MCF 10A (cell line): ENCODE measurements around the gene PTGS2. TPM values are rescaled to one million over a fixed set of nuclear protein-coding genes. Genes with fewer than 3 reads are reported as not detected.

ENCODE experiments used
- BruUV-seq: library from RNA; stranded (reverse); fragments of 400-500 nt; replicated peaks from 2 replicates; lab custom pipeline; 2021; lab: Mats Ljungman, UMichigan
- CTCF ChIA-PET: fragments of 300-600 bp; sonication (Branson Sonifier 250); formaldehyde crosslinking; extraction: SDS; loops from one replicate; lab custom pipeline; 2021; ENCODE audit warnings: antibody characterized with exemption, inconsistent platforms; lab: Yijun Ruan, JAX
- POLR2A ChIA-PET: fragments of 300-600, 350-650 bp; sonication (Branson Sonifier 250); formaldehyde crosslinking; extraction: SDS; loops from one replicate; lab custom pipeline; 2020; ENCODE audit warnings: antibody characterized with exemption, inconsistent platforms; lab: Yijun Ruan, JAX
- DNase-seq: peaks from one replicate; pipeline ENCODE4 v3.0.0-alpha.2; 2018; ENCODE audit not compliant: unreplicated experiment
- H3K27ac Mint-ChIP-seq: one replicate; pipeline ENCODE4 v1.8.0; 2022; ENCODE audit warnings: mild to moderate bottlenecking, low read depth, mixed read lengths; ENCODE audit not compliant: unreplicated experiment
- H3K27me3 Mint-ChIP-seq: one replicate; pipeline ENCODE4 v1.8.0; 2022; ENCODE audit warnings: mixed read lengths; ENCODE audit not compliant: insufficient read depth, unreplicated experiment
- H3K36me3 Mint-ChIP-seq: one replicate; pipeline ENCODE4 v1.8.0; 2022; ENCODE audit warnings: mild to moderate bottlenecking, moderate library complexity, mixed read lengths; ENCODE audit not compliant: insufficient read depth, unreplicated experiment
- H3K4me1 Mint-ChIP-seq: one replicate; pipeline ENCODE4 v1.8.0; 2022; ENCODE audit warnings: mixed read lengths; ENCODE audit not compliant: insufficient read depth, unreplicated experiment
- H3K4me3 Mint-ChIP-seq: one replicate; pipeline ENCODE4 v1.8.0; 2022; ENCODE audit warnings: mild to moderate bottlenecking, moderate library complexity, mixed read lengths; ENCODE audit not compliant: unreplicated experiment
- H3K9me3 Mint-ChIP-seq: one replicate; pipeline ENCODE4 v1.8.0; 2022; ENCODE audit warnings: mixed read lengths; ENCODE audit not compliant: unreplicated experiment
- intact Hi-C: fragments of 100-400 bp; cut with micrococcal nuclease; formaldehyde crosslinking; loops from 2 replicates; pipeline ENCODE4 v1.14.1; 2022
- total RNA-seq: library from RNA; stranded (reverse); gene quantifications from 2 replicates; pipeline ENCODE4 v1.2.3, GENCODE V29; 2022
- TF ChIP-seq, protein P1 (sequence below): fragments of 200-600 bp; IDR thresholded peaks from one replicate; pipeline ENCODE4 v1.8.0; 2022; ENCODE audit warnings: antibody characterized with exemption, mild to moderate bottlenecking; ENCODE audit not compliant: unreplicated experiment

The PTGS2 gene
- total RNA-seq, 1 experiment from 2014 or later: 17.6 TPM

DNA sequence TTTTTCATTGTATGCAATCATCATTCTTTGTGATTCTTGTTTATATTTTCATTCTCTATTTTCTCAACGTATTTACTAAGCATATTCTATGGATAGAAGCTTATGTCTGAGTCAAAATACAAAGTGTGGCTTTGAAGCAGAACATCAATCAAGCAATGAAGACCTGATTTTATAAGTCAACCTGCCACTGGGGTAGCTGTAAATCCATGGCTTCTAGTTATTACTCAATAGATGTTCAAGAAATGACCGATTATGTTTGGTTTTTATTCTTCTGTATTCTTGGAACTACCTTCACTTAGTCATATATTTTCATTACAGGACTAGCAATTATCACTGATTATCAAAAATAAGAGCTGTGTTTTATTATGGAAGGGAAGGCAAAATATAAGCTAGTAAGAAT, 20.5 kb upstream of the PTGS2 start:
- no peak for DNase-seq
- POLR2A ChIA-PET: interaction anchor here (0.6 to 1.2 kb wide), 3 partner anchors 15 to 1009 kb away, joined by 3 to 4 read pairs (median 3); no protein-coding TSS in a partner anchor
- TF ChIP-seq, protein P1, sequence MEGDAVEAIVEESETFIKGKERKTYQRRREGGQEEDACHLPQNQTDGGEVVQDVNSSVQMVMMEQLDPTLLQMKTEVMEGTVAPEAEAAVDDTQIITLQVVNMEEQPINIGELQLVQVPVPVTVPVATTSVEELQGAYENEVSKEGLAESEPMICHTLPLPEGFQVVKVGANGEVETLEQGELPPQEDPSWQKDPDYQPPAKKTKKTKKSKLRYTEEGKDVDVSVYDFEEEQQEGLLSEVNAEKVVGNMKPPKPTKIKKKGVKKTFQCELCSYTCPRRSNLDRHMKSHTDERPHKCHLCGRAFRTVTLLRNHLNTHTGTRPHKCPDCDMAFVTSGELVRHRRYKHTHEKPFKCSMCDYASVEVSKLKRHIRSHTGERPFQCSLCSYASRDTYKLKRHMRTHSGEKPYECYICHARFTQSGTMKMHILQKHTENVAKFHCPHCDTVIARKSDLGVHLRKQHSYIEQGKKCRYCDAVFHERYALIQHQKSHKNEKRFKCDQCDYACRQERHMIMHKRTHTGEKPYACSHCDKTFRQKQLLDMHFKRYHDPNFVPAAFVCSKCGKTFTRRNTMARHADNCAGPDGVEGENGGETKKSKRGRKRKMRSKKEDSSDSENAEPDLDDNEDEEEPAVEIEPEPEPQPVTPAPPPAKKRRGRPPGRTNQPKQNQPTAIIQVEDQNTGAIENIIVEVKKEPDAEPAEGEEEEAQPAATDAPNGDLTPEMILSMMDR: no peak
- Mint-ChIP-seq H3K4me3 (no peak overlapping the region), H3K9me3 (no peaks in the 10 kb centered on the region), H3K27me3 (no peaks in the 10 kb centered on the region), H3K27ac (no peak overlapping the region), H3K4me1 (no peaks in the 10 kb centered on the region), H3K36me3 (no peaks in the 10 kb centered on the region)
- CTCF ChIA-PET: interaction anchor here (1.0 to 2.1 kb wide), 6 partner anchors 14 to 288 kb away, joined by 3 to 7 read pairs (median 4); no protein-coding TSS in a partner anchor
- intact Hi-C loops: no loop called here
- BruUV-seq: no TSS peak

DNA sequence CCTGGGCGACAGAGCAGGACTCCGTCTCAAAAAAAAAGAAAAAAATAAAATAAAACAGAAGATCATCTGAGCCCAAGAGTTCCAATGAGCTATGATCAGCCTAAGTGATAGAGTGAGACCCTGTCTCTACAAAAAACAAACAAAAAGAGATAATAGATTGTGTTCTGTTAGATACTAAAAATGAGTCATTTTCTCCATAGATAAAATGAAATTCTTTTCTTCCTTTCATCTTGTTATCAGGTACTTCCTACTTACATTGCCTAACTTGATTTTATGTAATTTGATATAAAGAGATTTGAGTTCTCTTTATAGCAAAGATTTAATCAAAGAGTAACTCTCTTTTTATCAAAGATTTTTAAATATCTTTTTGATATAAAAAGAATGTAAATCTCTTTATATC, 19.3 kb upstream of the PTGS2 start:
- H3K9me3 Mint-ChIP-seq: no peaks in the 10 kb centered on the region
- no peaks in the 10 kb centered on the region for H3K27me3 Mint-ChIP-seq
- TF ChIP-seq, protein P1: no peak
- no peak overlapping the region for H3K27ac Mint-ChIP-seq
- POLR2A ChIA-PET: interaction anchor here (0.8 kb wide), 1 partner anchor 15 kb away, joined by 4 read pairs; no protein-coding TSS in a partner anchor
- intact Hi-C loops: no loop called here
- BruUV-seq: no TSS peak
- H3K36me3 Mint-ChIP-seq: no peaks in the 10 kb centered on the region
- H3K4me3 Mint-ChIP-seq: no peak overlapping the region
- DNase-seq: no peak
- CTCF ChIA-PET: interaction anchor here (0.7 to 2.4 kb wide), 3 partner anchors 13 to 287 kb away, joined by 3 to 10 read pairs (median 3); no protein-coding TSS in a partner anchor
- H3K4me1 Mint-ChIP-seq: no peaks in the 10 kb centered on the region

DNA sequence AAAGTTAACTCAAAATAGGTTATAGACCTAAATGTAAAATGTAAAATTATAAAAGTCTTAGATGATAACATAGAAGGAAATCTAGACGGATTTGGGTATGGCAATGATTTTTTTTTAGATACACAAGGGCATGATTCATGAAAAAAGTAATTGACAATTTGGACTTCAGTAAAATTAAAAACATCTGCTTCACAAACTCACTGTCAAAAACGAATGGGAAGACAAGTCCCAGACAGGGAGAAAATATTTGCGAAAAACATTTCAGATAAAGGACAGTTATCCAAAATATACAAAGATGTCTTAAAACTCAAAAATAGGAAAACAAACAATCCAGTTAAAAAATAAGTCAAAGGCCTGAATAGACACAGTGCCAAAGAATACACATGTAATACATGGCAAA, 9.7 kb upstream of the PTGS2 start:
- intact Hi-C loops: no loop called here
- no TSS peak for BruUV-seq
- H3K4me1 Mint-ChIP-seq: no peaks in the 10 kb centered on the region
- POLR2A ChIA-PET: interaction anchor here (0.7 kb wide), 1 partner anchor 29 kb away, joined by 5 read pairs; no protein-coding TSS in a partner anchor
- CTCF ChIA-PET: interaction anchor here (0.7 to 1.7 kb wide), 4 partner anchors 10 to 1588 kb away, joined by 3 to 6 read pairs (median 4); no protein-coding TSS in a partner anchor
- H3K4me3 Mint-ChIP-seq: no peak overlapping the region
- no peaks in the 10 kb centered on the region for H3K27me3 Mint-ChIP-seq
- H3K9me3 Mint-ChIP-seq: no peaks in the 10 kb centered on the region
- no peaks in the 10 kb centered on the region for H3K36me3 Mint-ChIP-seq
- no peak for DNase-seq
- TF ChIP-seq, protein P1: no peak
- H3K27ac Mint-ChIP-seq: no peak overlapping the region

DNA sequence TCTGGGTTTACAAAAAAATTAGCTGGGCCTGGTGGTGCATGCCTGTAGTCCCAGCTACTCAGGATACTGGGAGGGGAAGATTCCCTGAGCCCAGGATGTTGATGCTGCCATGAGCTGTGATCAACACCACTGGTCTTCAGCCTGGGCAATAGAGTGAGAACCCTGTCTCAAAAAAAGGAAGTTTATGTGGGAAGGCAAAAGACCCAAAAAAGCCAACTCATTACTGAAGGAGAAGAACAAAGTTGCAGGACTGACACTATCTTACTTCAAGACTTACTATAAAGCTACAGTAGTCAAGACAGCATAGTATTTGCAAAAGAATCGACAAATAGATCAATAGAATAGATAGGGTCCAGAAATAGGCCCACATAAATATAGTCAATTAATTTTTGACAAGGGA, 9.2 kb upstream of the PTGS2 start:
- intact Hi-C loops: no loop called here
- H3K27me3 Mint-ChIP-seq: no peaks in the 10 kb centered on the region
- H3K9me3 Mint-ChIP-seq: no peaks in the 10 kb centered on the region
- POLR2A ChIA-PET: no interaction called here
- no peak for DNase-seq
- no peak overlapping the region for H3K4me3 Mint-ChIP-seq
- TF ChIP-seq, protein P1: no peak
- H3K36me3 Mint-ChIP-seq: no peaks in the 10 kb centered on the region
- H3K4me1 Mint-ChIP-seq: no peaks in the 10 kb centered on the region
- CTCF ChIA-PET: interaction anchor here (0.7 to 1.7 kb wide), 7 partner anchors 10 to 968 kb away, joined by 3 to 6 read pairs (median 4); no protein-coding TSS in a partner anchor
- BruUV-seq: no TSS peak
- H3K27ac Mint-ChIP-seq: no peak overlapping the region
